GM23248 (cell line): ENCODE measurements around the gene ZBTB20.

Source experiments
- EZH2 ChIP-seq: fragments of 200-600 bp; sonication (generic); IDR thresholded peaks from 2 replicates; pipeline ENCODE4 v1.6.1; 2018; ENCODE audit warnings: antibody characterized with exemption, mild to moderate bottlenecking; ENCODE audit not compliant: insufficient read depth, poor library complexity, severe bottlenecking
- EZH2phosphoT487 ChIP-seq: fragments of 200-600 bp; sonication (generic); IDR thresholded peaks from 2 replicates; pipeline ENCODE4 v1.6.1; 2018; ENCODE audit warnings: antibody characterized with exemption, moderate library complexity, mild to moderate bottlenecking, low read depth; ENCODE audit not compliant: insufficient read depth

GRCh38 chr3:114356066-114356465 lies 791.0 kb downstream of the ZBTB20 start:
- TF ChIP-seq EZH2 = no peak
- TF ChIP-seq EZH2phosphoT487 = no peak
